GM18861 (cell line): ENCODE results near the gene LIG3.
A peak's percentile ranks its signal among the peaks of the same experiment; 100 is the strongest.
"Not testable (repeated sequence)": the region's sequence is repeated elsewhere in the genome, so short reads cannot be mapped to it uniquely, and the experiment has no call there.

Experiments
- ATAC-seq: cut with Tn5 transposase; IDR thresholded peaks from one replicate; pipeline ENCODE4 v1.9.1; 2021; ENCODE audit not compliant: unreplicated experiment

Gene LIG3

DNA sequence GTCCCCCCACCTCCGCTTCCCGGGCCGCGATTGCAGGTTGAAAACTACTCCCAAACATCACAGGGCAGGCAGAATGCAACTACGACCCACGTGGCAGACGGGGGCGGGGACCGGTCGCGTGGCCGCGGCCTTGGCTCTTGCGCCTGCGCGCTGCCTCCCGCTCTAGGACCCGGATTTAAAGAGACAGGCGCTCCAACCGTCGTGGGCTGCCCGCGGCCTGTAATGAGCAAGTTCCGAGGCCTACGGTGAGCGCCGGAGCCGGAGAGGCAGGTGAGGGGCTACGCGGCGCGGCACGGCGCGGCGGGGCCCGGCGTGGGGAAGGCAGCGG is at the start of gene LIG3:
LIG3 (plus strand) TSS at position 160 of the 328 bp plus-strand sequence. CDS start 2,494 bp downstream, outside the sequence.
- peak; percentile 69 for ATAC-seq

DNA sequence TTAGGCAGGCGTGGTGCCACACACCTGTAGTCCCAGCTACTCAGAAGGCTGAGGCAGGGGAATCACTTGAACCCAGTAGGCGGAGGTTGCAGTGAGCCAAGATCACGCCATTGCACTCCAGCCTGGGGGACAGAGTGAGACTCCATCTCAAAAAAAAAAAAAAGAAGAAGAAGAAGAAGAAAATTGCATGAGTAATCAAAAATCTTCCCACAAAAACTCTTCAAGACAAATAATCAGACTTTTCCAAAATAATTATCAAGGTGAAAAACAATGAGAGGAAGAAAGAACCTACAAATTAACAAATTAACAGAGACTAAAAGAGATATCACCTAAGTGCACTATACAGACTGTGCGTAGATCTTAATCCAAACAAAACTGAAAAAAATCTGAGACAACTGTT is 29.5 kb upstream of the LIG3 start:
- not testable (repeated sequence) for ATAC-seq

DNA sequence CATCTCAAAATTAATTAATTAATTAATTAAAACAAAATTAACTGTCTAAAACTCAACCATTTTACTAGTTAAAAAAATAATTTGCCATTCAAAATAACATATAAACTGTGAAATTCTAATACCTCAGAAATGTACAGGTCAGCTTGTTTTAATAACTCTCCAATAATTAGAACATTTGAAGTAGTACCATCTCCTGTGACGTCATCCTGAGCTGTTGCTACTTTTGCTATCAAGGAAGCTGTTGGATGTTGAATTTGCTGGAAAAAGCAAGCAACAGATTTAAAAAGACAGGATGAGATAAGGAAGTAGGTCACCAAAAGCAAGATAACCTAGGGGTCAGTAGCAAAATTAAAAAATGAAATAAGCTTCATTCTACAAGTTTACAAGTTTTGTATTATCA is 21.9 kb upstream of the LIG3 start:
- ATAC-seq: no peak

DNA sequence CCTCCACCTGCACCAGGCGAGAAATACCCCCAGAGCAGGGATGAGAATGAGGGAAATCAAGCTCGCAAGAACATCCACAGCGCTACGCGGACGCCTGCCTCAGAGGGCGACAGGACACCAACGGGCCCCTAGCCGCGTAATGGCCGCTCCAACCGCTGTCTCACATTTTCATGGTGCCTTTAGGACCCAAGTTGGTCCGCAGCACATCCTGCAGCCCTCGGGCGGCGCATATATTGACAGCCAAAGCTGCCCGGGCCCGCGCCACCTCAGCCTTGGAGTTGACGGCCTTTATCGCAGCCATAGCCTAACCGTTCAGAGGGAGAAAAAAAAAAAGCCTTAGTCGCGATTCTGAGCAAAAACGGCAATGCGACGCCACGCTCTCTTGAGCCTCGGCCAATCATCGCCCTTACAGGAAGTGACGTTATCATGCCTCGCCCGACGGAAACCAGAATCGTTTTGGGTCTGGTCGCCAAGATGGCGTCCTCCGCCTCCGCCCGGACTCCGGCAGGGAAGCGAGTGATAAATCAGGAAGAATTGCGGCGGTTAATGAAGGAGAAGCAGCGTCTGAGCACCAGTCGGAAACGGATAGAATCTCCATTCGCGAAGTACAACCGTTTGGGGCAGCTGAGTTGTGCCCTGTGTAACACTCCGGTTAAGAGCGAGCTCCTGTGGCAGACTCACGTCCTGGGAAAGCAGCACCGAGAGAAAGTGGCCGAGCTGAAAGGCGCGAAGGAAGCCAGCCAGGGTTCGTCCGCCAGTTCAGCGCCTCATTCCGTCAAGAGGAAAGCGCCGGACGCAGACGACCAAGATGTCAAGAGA is 19.0 kb upstream of the LIG3 start, which contains the start of the genes CCT6B and ZNF830:
CCT6B (minus strand) TSS at position 368 of the 819 bp plus-strand sequence; CDS start at position 301, 67 bp downstream.
ZNF830 (plus strand) TSS at position 448 of the 819 bp plus-strand sequence; CDS start at position 475, 27 bp downstream.
- peak; percentile 67 for ATAC-seq

DNA sequence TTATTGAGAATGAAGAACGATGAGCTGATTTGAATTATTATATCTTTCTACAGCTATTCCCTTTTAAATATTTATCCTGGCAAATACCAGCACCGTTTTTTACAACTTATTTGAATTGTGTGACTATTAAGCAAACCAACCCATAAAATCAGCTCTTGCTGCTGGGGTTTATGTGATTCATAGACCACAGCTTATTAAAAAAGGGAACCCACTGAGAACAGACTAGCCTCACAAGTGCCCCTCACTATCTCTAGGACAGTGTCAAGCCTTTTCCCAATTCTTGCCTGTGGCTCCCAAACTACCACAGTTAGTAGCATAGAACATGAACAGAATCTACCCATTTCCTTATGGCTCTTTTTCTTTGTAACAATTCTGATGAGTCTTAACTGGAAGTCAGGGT is 6.1 kb upstream of the LIG3 start:
- no peak for ATAC-seq

DNA sequence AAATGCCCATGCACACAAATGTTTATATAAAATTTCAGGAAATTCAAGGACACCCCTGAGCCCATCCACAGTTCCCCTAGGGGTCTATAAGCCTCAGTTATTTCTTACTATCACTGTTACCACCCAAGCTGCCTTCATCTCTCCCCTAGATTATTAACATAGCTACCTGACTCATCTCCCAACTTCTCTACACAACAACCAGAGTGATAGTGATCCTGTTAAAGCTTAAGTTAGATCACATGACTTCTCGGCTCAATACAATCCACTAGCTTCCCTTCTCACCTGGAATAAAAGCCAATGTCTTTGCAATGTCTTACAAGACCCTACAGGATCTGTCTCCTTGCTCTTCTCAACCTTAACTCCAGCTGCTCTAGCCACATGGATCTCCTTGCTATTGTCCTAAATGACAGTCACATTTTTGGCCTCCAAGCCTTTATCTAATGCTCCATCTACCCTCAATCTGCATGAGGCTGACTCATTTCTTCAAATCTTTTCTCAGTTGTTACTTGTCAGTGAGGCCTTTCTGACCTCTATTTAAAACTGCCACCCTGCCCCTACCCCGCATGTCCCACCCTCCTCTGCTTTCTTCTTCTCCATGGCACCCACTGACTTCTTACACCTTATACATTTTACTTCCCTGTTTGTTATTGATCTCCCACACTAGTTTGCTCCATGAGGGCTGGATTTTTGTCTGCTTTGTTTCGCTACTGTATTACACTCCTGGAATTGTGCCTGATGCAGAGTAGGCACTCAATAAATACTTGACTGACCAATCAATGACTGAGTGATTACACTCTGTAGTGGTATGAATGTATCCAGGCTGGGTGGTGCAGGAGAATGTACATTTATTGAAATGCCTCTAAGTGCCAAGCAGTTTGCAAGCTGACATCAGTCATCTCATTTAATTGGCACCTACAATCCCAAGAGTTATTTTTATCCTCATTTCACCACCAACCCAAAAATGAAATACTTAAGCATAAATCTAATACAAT is 5.2 kb upstream of the LIG3 start:
- no peak for ATAC-seq

DNA sequence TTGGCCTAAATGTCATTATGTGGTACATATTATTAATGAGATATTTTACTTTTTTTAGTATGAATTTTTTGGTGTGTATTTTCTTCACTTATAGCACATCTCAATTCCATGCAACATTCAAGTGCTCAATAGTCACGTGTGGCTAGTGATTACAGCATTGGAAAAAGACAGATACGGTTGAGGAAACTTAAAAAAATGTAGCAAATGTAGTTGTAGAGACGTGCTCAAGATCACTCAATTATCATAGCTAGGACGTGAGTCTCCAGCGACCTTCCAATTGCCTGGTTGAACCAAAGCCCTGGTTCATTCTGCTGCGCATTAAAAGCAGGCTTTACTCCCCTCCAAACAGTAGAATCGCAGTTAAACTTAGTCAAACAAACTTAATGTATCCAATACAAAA is 1.2 kb upstream of the LIG3 start:
- ATAC-seq: no peak

DNA sequence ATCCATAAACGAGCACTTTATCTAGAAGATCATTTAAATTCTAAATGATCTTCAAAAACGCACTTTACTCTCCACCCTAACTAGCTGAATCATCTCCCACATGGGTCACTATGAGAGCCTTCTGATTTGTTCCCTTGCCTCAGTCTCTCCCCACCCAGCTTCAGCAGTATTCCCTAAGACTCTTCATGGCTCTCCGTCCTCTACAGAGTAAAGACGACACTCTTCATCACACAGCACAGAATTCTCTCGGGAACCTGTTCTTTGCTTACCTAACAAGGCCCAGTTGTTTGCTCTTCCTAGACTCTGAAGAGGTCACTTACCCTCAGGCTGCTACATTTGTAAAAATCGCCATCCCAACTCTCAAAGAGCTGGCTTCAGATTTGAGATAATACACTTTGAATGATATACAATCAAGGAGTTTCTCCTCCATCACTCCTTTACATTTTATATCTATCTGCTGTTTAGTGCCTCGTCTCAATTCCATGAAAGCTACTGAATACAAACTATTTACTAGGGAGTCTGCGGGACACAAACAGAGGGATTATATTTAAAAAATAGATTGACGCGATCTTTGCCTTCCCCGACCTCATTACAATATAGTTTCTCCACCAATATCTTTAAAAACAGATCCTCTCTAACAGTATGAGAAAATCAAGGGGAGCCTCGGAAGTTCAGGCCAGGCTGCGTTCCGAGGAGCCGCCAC is 511 bp upstream of the LIG3 start:
- ATAC-seq: no peak

DNA sequence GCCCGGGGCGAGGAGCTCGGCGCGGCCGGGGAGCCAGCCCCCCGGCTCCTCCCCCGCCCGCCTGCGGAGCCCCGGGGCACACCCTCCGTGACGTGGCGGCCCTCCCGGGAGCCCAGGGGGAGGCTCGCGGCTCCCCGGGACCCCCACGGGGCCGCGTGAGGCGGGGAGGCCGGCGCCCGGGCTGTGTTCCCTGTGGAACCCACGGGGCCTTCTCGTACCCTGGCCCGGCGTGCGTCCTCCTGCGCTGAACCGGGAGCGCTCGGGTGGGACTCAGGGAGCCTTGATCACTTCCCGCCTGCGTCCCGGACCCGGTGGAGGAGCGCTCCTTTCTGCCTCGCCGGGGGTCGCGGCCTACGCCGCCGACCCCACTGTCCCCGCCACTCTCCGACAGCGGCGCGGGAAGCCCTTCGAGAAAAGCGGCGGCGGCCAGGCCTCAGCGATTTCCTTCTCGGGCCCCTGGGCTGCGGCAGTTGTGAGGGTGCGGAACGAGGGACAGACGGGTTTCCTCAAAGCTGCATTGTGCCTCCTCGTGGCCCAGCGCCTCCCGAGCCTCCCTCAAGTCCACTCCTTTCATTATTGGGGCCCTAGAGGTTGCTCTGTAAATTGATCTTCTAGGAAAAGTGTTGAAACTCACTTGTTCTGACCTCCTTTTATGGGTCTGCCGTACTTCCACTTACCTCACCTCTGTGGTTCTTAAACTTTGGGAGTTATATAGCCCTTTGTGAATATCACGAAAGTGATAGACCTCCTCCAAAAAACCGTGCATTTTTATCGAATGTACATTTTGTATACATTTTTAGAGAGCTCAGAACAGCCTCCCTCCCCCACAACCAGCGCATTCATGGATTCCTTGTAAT is 597 bp downstream of the LIG3 start:
- peak; percentile 65 for ATAC-seq

DNA sequence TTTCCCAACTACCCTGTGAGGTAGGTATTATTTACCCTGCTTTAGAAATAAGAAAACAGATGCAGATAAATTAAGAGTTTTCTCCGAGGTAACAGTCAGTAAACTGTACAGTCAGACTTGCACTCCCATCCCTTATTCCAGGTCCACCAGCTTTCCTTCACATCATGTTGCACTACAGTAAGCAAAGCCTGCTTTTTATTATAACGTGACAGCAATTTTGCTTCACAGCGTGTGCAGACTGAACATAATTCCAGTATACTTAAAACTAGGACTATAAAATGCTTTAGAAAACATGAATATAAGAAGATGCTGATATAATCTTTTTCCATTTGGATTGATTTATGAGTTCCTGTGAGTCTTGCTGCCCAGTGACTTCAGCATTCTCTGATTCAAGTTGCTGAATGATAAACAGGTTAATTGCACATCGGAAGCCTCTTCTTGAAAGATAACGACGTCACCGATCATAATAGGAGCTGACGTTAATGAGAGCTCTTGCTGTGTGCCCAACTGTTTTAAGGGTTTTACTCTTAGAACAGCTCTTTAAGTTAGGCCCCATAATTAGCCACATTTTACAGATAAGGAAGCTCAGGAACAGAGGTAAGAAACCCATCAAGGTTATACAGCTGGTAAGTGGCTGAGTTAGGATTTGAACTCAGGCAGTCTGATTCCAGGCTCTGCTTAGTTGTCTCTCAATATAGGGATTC is 1.4 kb downstream of the LIG3 start:
- no peak for ATAC-seq

DNA sequence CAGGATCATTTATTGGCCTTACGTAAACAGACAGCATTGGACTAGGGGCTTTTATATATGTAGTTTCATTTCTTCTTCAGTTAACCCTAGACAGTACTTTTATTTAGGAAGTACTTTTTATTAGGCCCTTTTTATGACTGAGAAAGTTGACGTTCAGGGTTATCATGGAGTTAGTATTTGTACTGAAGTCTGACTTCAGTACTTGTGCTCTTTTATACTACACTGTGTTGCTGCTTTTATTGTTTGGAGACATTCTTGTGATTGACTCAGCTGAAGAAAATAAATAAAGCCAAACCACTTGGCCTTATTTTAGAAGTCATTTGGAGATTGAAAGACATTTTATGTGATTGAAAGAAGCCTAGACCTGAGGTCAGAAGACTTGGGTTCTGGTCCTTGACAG is 6.9 kb downstream of the LIG3 start:
- ATAC-seq: no peak

DNA sequence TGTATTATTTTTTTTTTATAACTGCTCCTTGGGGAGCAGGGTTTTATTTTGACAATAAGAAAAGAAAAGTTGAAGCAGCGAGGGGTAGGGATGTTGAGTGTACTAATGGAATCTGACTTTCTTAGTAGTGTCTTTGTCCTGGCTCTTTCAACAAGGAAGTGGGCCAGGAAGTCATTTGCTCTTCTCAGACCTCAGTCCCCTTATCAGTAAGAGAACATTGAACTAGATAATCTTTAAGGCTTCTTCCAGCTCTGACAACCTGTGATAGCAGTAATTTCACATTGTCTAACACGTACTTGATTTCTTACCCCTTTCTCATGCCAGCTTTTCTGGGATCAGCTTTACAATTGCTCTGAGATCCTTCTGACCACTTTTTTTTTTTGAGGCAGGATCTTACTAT is 8.3 kb downstream of the LIG3 start:
- ATAC-seq: no peak

DNA sequence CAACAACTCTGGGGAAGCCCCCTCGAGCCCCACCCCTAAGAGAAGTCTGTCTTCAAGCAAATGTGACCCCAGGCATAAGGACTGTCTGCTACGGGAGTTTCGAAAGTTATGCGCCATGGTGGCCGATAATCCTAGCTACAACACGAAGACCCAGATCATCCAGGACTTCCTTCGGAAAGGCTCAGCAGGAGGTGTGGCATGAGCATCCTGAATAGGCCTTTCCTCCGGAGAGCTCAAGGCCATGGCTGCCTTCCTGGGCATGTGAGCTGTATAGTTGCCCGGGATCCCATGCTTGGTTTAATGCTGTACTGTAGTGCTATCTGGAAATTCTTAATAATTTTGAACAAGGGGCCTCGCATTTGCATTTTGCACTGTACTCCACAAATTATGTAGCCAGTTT is 9.2 kb downstream of the LIG3 start:
- no peak for ATAC-seq

DNA sequence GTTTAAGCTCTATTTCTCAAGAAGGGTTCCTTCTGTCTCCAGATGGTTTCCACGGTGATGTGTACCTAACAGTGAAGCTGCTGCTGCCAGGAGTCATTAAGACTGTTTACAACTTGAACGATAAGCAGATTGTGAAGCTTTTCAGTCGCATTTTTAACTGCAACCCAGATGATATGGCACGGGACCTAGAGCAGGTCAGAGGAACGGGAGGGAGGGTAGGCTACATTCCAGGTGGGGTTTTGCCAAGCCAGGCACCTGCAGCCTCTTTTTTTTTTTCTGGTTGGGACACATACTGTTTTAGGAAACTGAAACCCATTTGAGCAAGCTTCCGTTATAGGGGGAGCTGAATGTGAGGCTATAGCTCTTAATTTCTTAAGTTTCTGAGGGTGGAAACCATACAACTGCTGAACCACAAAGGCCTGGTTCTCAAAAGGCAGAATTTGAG is 10.6 kb downstream of the LIG3 start:
- ATAC-seq: no peak

DNA sequence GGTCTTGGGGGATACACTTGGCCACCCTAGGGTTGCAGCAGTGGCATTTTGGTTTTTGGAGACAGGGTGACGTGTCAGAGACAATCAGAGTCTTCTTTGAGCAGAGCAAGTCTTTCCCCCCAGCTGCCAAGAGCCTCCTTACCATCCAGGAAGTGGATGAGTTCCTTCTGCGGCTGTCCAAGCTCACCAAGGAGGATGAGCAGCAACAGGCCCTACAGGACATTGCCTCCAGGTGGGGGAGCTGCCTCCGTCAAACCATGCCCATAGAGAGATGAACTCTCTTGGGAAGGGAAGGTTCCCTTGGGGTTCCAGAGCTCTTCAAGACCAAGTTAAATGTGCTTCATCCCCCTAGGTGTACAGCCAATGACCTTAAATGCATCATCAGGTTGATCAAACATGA is 11.3 kb downstream of the LIG3 start:
- no peak for ATAC-seq

DNA sequence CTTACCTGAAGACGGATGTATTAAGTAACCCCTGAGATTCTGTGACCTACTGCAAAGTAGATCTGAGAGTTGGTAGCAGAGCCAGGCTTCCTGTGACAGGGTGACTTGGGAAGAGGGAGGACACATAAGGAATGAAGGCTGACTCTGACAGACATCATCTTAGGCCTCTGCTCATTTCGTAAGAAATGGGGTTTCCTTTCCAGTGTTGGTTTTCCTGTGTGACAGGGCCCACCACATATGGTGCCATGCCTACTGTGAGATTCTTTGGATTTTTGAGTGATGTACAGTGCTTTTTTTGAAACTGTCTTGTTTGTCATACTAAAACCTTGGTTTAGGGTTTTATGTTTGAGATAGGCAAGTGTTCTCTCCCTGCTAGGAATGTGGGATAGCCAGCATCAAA is 12.7 kb downstream of the LIG3 start:
- no peak for ATAC-seq

DNA sequence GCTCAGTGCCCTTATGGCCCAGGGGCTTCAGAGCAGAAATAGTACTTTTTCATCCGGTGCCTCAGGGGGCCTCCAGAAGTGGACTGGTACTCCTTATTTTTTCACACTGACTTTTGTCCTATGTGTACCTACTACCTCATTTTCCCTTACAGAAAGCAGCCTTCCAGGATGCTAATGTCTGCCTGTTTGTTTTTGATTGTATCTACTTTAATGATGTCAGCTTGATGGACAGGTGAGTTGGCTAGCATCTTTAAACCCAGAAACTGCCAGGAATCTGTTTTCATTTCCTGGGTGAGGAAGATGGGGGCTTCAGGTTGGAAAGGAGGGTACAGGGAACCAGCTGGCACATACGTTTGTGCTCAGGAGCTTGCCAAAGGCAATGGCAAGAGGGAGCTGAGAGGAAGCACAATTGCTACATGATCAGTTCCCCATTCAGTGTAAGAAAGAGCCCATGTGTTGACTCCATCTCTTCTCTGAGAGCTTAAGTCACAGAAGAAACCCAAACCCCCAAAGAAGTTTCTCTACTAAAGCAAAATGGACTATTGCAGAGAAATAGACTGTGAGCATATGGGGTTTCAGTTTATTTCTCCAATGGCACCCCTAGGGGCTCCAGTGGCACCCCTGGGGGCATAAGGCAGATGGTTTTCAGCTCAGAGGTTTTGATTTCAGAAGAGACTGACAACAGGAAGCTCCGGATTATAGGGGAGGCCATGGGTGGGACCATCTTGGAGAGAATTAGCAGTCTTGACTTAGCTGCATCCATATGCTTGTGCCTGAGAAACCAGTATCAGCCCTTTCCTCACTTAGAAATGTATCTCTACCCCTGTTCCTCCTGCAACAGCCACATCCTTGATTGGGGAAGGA is 16.3 kb downstream of the LIG3 start:
- ATAC-seq: no peak

DNA sequence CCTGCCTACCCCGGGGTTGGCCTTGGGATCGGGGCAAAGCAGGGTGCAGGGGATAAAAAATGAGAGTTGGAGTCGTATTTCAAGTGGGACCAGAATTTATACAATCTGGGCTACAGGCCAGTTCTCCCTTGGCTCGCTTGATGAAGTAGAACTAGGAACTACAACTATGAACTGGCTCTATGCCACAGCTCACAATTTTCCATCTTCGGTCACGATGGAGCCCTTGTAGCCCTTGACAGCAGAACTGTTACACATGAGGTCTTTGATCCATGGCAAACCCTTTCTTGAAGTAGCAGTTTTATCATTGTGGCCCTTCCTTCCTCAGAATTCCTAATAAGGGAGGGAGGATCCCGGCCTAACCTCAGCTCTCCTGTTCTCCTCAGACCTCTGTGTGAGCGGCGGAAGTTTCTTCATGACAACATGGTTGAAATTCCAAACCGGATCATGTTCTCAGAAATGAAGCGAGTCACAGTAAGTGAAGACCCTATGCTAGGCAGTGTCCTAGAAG is 17.1 kb downstream of the LIG3 start:
- ATAC-seq: no peak
